HFFc6 (cell line): ENCODE measurements around the gene NFKBIZ. TPM values are rescaled to one million over a fixed set of nuclear protein-coding genes. Genes with fewer than 3 reads are reported as not detected.

Experiments used
- DNase-seq: peaks from one replicate; pipeline ENCODE4 v3.0.0-alpha.2; 2018
- H3K27ac Mint-ChIP-seq: 2 replicates; pipeline ENCODE4 v1.8.0; 2020; ENCODE audit warnings: mild to moderate bottlenecking, mixed read lengths
- H3K27me3 Mint-ChIP-seq: 2 replicates; pipeline ENCODE4 v1.8.0; 2021; ENCODE audit warnings: mild to moderate bottlenecking, moderate library complexity, mixed read lengths; ENCODE audit not compliant: insufficient read depth
- H3K36me3 Mint-ChIP-seq: 2 replicates; pipeline ENCODE4 v1.8.0; 2021; ENCODE audit warnings: low read depth, mixed read lengths
- H3K4me1 Mint-ChIP-seq: 2 replicates; pipeline ENCODE4 v1.8.0; 2020; ENCODE audit warnings: low read depth, mixed read lengths
- H3K4me3 Mint-ChIP-seq: 2 replicates; pipeline ENCODE4 v1.8.0; 2020; ENCODE audit warnings: mild to moderate bottlenecking, moderate library complexity, mixed read lengths
- H3K9me3 Mint-ChIP-seq: 2 replicates; pipeline ENCODE4 v1.8.0; 2020; ENCODE audit warnings: mild to moderate bottlenecking, mixed read lengths
- CTCF ChIP-seq: fragments of 200-600 bp; sonication (generic); IDR thresholded peaks from 2 replicates; pipeline ENCODE4 v1.5.0; 2021; ENCODE audit warnings: antibody characterized with exemption, mild to moderate bottlenecking
- total RNA-seq, 6 experiments: library from RNA; stranded (reverse); fragmentation: NEBNext Ultra II Directional; extraction: Animal tissue kit (Norgen Biotek cat#: 25700); gene quantifications; 2 replicates in 1 of 6; 3 replicates in 5 of 6; pipeline ENCODE4 v1.2.3, GENCODE V29; 2021

Gene NFKBIZ
- total RNA-seq, 6 experiments from 2014 or later = 51.1 to 64.2 (median 57.8) TPM

DNA sequence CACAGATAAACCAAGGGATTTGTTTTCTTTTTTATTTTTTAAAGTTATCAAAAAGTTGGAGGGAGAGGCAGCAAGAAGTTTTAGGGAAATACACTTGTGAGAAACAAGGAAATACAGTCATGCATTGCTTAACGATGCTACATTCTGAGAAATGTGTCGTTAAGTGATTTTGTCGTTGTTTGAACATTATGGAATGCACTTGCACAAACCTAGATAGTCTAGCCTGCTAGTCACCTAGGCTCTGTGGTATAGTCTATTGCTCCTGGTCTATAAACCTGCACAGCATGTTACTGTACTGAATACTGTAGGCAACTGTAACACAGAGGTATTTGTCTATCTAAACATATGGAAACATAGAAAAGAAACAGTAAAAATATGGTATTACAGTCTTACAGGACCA is 2.0 kb upstream of the NFKBIZ start:
- Mint-ChIP-seq H3K4me3 (peak overlapping the region; percentile 86; the same call in 1 of the 2 replicates), H3K27me3 (peaks cover 19% of the 10 kb centered on the region), H3K9me3 (peaks cover 17% of the 10 kb centered on the region), H3K36me3 (peaks cover 29% of the 10 kb centered on the region), H3K27ac (peak overlapping the region; percentile 90), H3K4me1 (peaks cover 60% of the 10 kb centered on the region)
- no peak for DNase-seq
- no peak for TF ChIP-seq CTCF

GRCh38 chr3:101848326-101848725 is 988 bp upstream of the NFKBIZ start:
- Mint-ChIP-seq H3K36me3 (peaks cover 35% of the 10 kb centered on the region), H3K4me3 (peak overlapping the region; percentile 86), H3K9me3 (peaks cover 17% of the 10 kb centered on the region), H3K27me3 (peaks cover 23% of the 10 kb centered on the region), H3K27ac (peak overlapping the region; percentile 90), H3K4me1 (peaks cover 60% of the 10 kb centered on the region)
- no peak for TF ChIP-seq CTCF
- no peak for DNase-seq

GRCh38 chr3:101849714-101850245 is 466 bp downstream of the NFKBIZ start:
- H3K4me3 Mint-ChIP-seq = peak overlapping the region; percentile 99
- H3K4me1 Mint-ChIP-seq = peaks cover 60% of the 10 kb centered on the region
- peaks cover 49% of the 10 kb centered on the region for H3K36me3 Mint-ChIP-seq
- TF ChIP-seq CTCF = peak; percentile 28; the same call in 1 of the 2 replicates
- peaks cover 31% of the 10 kb centered on the region for H3K27me3 Mint-ChIP-seq
- H3K9me3 Mint-ChIP-seq = peaks cover 17% of the 10 kb centered on the region
- peak overlapping the region; percentile 98 for H3K27ac Mint-ChIP-seq
- DNase-seq = no peak

- H3K4me3 Mint-ChIP-seq = peak overlapping the region; percentile 99
- no peak for DNase-seq
- TF ChIP-seq CTCF = no peak
- H3K4me1 Mint-ChIP-seq = peaks cover 65% of the 10 kb centered on the region
- peaks cover 55% of the 10 kb centered on the region for H3K36me3 Mint-ChIP-seq
- peak overlapping the region; percentile 98 for H3K27ac Mint-ChIP-seq
- H3K9me3 Mint-ChIP-seq = peaks cover 17% of the 10 kb centered on the region
- peaks cover 35% of the 10 kb centered on the region for H3K27me3 Mint-ChIP-seq
Measured at GRCh38 chr3:101850246-101851051, 1.1 kb downstream of the NFKBIZ start.

- Mint-ChIP-seq H3K4me1 (peaks cover 72% of the 10 kb centered on the region), H3K27me3 (peaks cover 41% of the 10 kb centered on the region), H3K4me3 (peak overlapping the region; percentile 99), H3K36me3 (peaks cover 61% of the 10 kb centered on the region), H3K9me3 (peaks cover 17% of the 10 kb centered on the region), H3K27ac (peak overlapping the region; percentile 98)
- DNase-seq = no peak
- no peak for TF ChIP-seq CTCF
Measured at GRCh38 chr3:101851072-101851770, 1.9 kb downstream of the NFKBIZ start.
